H1 (cell line): ENCODE measurements around the gene KHDC1L. TPM values are rescaled to one million over a fixed set of nuclear protein-coding genes. Genes with fewer than 3 reads are reported as not detected.

ENCODE experiments used
- CTCF ChIA-PET: fragments of 300-600 bp; sonication (Branson Sonifier 250); formaldehyde crosslinking; loops from one replicate; lab custom pipeline; 2021; ENCODE audit not compliant: partially characterized antibody; lab: Charles Lee
- POLR2A ChIA-PET: fragments of 300-600 bp; sonication (Branson Sonifier 250); formaldehyde crosslinking; loops from one replicate; lab custom pipeline; 2021; ENCODE audit warnings: inconsistent platforms; ENCODE audit not compliant: partially characterized antibody; lab: Charles Lee
- DNase-seq, 2 experiments: peaks; one replicate each; pipeline versions ENCODE4 v3.0.0 to v3.0.0-alpha.2; 2010 to 2022; ENCODE audit warnings: low spot score in 2 of 2, low read depth in 1 of 2, mixed read lengths in 1 of 2
- FAIRE-seq: peaks from 2 replicates; lab custom pipeline; 2011; peaks lifted over from hg19 to GRCh38; lab: Jason Lieb, UNC
- H2AFZ ChIP-seq: 2 replicates; pipeline ENCODE4 v1.8.1; 2012; ENCODE audit warnings: low read length, inconsistent platforms
- H2AK5ac ChIP-seq: 2 replicates; pipeline ENCODE4 v1.6.1; 2013; ENCODE audit warnings: low read depth, low read length
- H2BK120ac ChIP-seq: replicated peaks from 2 replicates; pipeline ENCODE3; 2013; ENCODE audit warnings: low read depth, low read length, inconsistent platforms
- H2BK12ac ChIP-seq: 2 replicates; pipeline ENCODE4 v1.6.1; 2013; ENCODE audit warnings: low read depth, low read length
- H2BK15ac ChIP-seq: 2 replicates; pipeline ENCODE4 v1.6.1; 2013; ENCODE audit warnings: low read length
- H2BK20ac ChIP-seq: 2 replicates; pipeline ENCODE4 v1.6.1; 2013; ENCODE audit warnings: low read length
- H2BK5ac ChIP-seq: 2 replicates; pipeline ENCODE4 v1.6.1; 2013; ENCODE audit warnings: low read depth, low read length
- H3K14ac ChIP-seq: 2 replicates; pipeline ENCODE4 v1.6.1; 2013; ENCODE audit warnings: inconsistent platforms; ENCODE audit not compliant: insufficient read length
- H3K18ac ChIP-seq: 2 replicates; pipeline ENCODE4 v1.6.1; 2013; ENCODE audit warnings: low read length; ENCODE audit errors: extremely low read depth
- H3K23ac ChIP-seq: 2 replicates; pipeline ENCODE4 v1.6.1; 2013; ENCODE audit warnings: inconsistent platforms; ENCODE audit not compliant: insufficient read length
- H3K23me2 ChIP-seq: 2 replicates; pipeline ENCODE4 v1.6.1; 2013; ENCODE audit warnings: low read depth, low read length
- H3K27ac ChIP-seq: 2 replicates; pipeline ENCODE4 v1.6.1; 2011; ENCODE audit warnings: low read depth, low read length, inconsistent platforms
- H3K27me3 ChIP-seq, 4 experiments: replicated peaks in 1 of 4; 1 replicate in 1 of 4; 2 replicates in 3 of 4; pipeline versions ENCODE4 v1.6.1 to v1.8.1; 2011 to 2013; ENCODE audit warnings: low read length in 3 of 4, mild to moderate bottlenecking in 3 of 4, inconsistent platforms in 2 of 4, mixed read lengths in 2 of 4, moderate library complexity in 1 of 4; ENCODE audit not compliant: control insufficient read depth in 3 of 4, insufficient read depth in 3 of 4; ENCODE audit errors: extremely low read depth in 1 of 4
- H3K36me3 ChIP-seq, 4 experiments: 2 replicates each; pipeline versions ENCODE4 v1.6.1 to v1.8.1; 2011 to 2013; ENCODE audit warnings: mild to moderate bottlenecking in 4 of 4, low read length in 3 of 4, moderate library complexity in 2 of 4, control low read depth in 1 of 4, inconsistent platforms in 1 of 4; ENCODE audit not compliant: insufficient read depth in 4 of 4, control insufficient read depth in 2 of 4
- H3K4ac ChIP-seq: replicated peaks from 2 replicates; pipeline ENCODE3; 2013; ENCODE audit warnings: low read length, low read depth, mixed read lengths, inconsistent platforms; ENCODE audit not compliant: insufficient read length
- H3K4me1 ChIP-seq, 4 experiments: replicated peaks in 1 of 4; 1 replicate in 1 of 4; 2 replicates in 3 of 4; pipeline versions ENCODE4 v1.6.1 to v1.8.1; 2011 to 2013; ENCODE audit warnings: low read length in 3 of 4, inconsistent platforms in 2 of 4, mixed read lengths in 1 of 4; ENCODE audit not compliant: insufficient read depth in 4 of 4, control insufficient read depth in 3 of 4
- H3K4me2 ChIP-seq, 2 experiments: 2 replicates each; pipeline versions ENCODE4 v1.6.1 to v1.8.1; 2011 to 2013; ENCODE audit warnings: low read depth in 2 of 2, low read length in 2 of 2, control low read depth in 1 of 2, inconsistent platforms in 1 of 2, mild to moderate bottlenecking in 1 of 2; ENCODE audit not compliant: insufficient read depth in 1 of 2
- H3K4me3 ChIP-seq, 4 experiments: fragments of 200-600, 300-600 bp in 1 of 4; sonication (generic), shearing (Covaris generic), sonication (Bioruptor Twin) in 1 of 4; 2 replicates each; pipeline versions ENCODE4 v1.5.1 to v1.8.1; 2011 to 2016; ENCODE audit warnings: low read length in 4 of 4, low read depth in 3 of 4, control low read depth in 2 of 4, inconsistent platforms in 2 of 4, mild to moderate bottlenecking in 2 of 4, mixed read lengths in 1 of 4, moderate library complexity in 1 of 4; ENCODE audit not compliant: insufficient read depth in 2 of 4; ENCODE audit errors: extremely low read depth in 1 of 4
- H3K56ac ChIP-seq: replicated peaks from 2 replicates; pipeline ENCODE3; 2013; ENCODE audit warnings: low read depth, mild to moderate bottlenecking, mixed read lengths, low read length, inconsistent platforms; ENCODE audit not compliant: insufficient read length
- H3K79me1 ChIP-seq: 2 replicates; pipeline ENCODE4 v1.6.1; 2013; ENCODE audit warnings: low read depth, low read length, control low read depth
- H3K79me2 ChIP-seq, 2 experiments: 2 replicates each; pipeline versions ENCODE4 v1.6.1 to v1.8.1; 2012 to 2013; ENCODE audit warnings: low read length in 2 of 2, mild to moderate bottlenecking in 2 of 2, inconsistent platforms in 1 of 2; ENCODE audit not compliant: insufficient read depth in 2 of 2, control insufficient read depth in 1 of 2
- H3K9ac ChIP-seq, 4 experiments: replicated peaks in 1 of 4; 1 replicate in 1 of 4; 2 replicates in 3 of 4; pipeline versions ENCODE4 v1.6.1 to v1.8.1; 2011 to 2013; ENCODE audit warnings: low read depth in 3 of 4, low read length in 3 of 4, control low read depth in 2 of 4, mild to moderate bottlenecking in 2 of 4, moderate library complexity in 2 of 4, inconsistent platforms in 1 of 4; ENCODE audit errors: extremely low read depth in 1 of 4
- H3K9me3 ChIP-seq, 2 experiments: 2 replicates each; pipeline versions ENCODE4 v1.6.1 to v1.8.1; 2012 to 2013; ENCODE audit warnings: mild to moderate bottlenecking in 2 of 2, moderate library complexity in 2 of 2, control low read depth in 1 of 2, inconsistent platforms in 1 of 2, low read depth in 1 of 2, low read length in 1 of 2, mixed read lengths in 1 of 2; ENCODE audit not compliant: insufficient read depth in 2 of 2
- H4K20me1 ChIP-seq, 2 experiments: replicated peaks in 1 of 2; 2 replicates each; pipeline versions ENCODE3 to v1.8.1; 2011 to 2013; ENCODE audit warnings: inconsistent platforms in 2 of 2, low read length in 2 of 2, mild to moderate bottlenecking in 1 of 2; ENCODE audit not compliant: insufficient read depth in 2 of 2, control insufficient read depth in 1 of 2
- H4K5ac ChIP-seq: 2 replicates; pipeline ENCODE4 v1.6.1; 2013; ENCODE audit warnings: low read length, low read depth, mixed read lengths, inconsistent platforms; ENCODE audit not compliant: insufficient read length
- H4K8ac ChIP-seq: 2 replicates; pipeline ENCODE4 v1.8.0; 2013; ENCODE audit warnings: mild to moderate bottlenecking, moderate library complexity, low read length, inconsistent platforms; ENCODE audit not compliant: insufficient read depth; ENCODE audit errors: extremely low read depth
- H4K91ac ChIP-seq: replicated peaks from 2 replicates; pipeline ENCODE3; 2013; ENCODE audit warnings: low read length, mixed read lengths, inconsistent platforms; ENCODE audit not compliant: insufficient read length
- E2F6 ChIP-seq: IDR thresholded peaks from 2 replicates; pipeline ENCODE4 v1.6.1; 2012; ENCODE audit warnings: inconsistent platforms
- KDM5A ChIP-seq: fragments of 200-600 bp; IDR thresholded peaks from 2 replicates; pipeline ENCODE4 v1.7.1; 2012; ENCODE audit warnings: mild to moderate bottlenecking, low read length, inconsistent platforms, mixed read lengths
- TAF1 ChIP-seq: IDR thresholded peaks from 2 replicates; pipeline ENCODE4 v1.6.1; 2011; ENCODE audit warnings: mild to moderate bottlenecking, low read depth, low read length
- WGBS, 2 experiments: shearing (Covaris generic) in 1 of 2; methylation state at CpG; one replicate each; pipeline versions ENCODE4 v1.1.6 to v1.1.7; 2013 to 2015; ENCODE audit warnings: low lambda C conversion rate in 2 of 2, mixed read lengths in 2 of 2, inconsistent platforms in 1 of 2, low coverage in 1 of 2, missing lambda C conversion rate in 1 of 2; ENCODE audit not compliant: insufficient replicate concordance in 2 of 2, insufficient coverage in 1 of 2, insufficient read length in 1 of 2; ENCODE audit errors: extremely low coverage in 1 of 2, missing lambda C conversion rate in 1 of 2; 5-methylcytosine and 5-hydroxymethylcytosine counted together
- polyA plus RNA-seq, 7 experiments: library from polyadenylated mRNA; depleted of rRNA in 3 of 7; stranded (reverse) in 5 of 7; unstranded in 2 of 7; fragments of >200 nt in 5 of 7; fragments of 200-250 nt in 2 of 7; gene quantifications; 1 replicate in 5 of 7; 2 replicates in 1 of 7; 4 replicates in 1 of 7; pipeline versions ENCODE4 v1.2.1 to v1.2.3, GENCODE V29; 2011 to 2013; ENCODE audit warnings: missing spikeins in 2 of 7, mixed read lengths in 2 of 7
- total RNA-seq: library from RNA; stranded (reverse); fragmentation: NEBNext Ultra II Directional; extraction: Animal tissue kit (Norgen Biotek cat#: 25700); gene quantifications from 2 replicates; pipeline ENCODE4 v1.2.1, GENCODE V29; 2021

KHDC1L gene
- total and polyA plus RNA-seq, 2 of the 8 experiments (the other 6 are each of a cell fraction or from before 2014, with no cell fraction given), result 0.14 TPM; not detected in 1

- Histone ChIP-seq H3K79me2 (no peaks in the 10 kb centered on the region), H2BK15ac (no peak overlapping the region), H3K27ac (no peak overlapping the region), H3K4me2 (no peak overlapping the region), H3K4me3 (no peak overlapping the region), H3K4ac (no peak overlapping the region), H3K14ac (no peak overlapping the region), H3K79me1 (no peaks in the 10 kb centered on the region), H4K8ac (no peak overlapping the region), H3K9me3 (no peaks in the 10 kb centered on the region), H3K4me1 (no peaks in the 10 kb centered on the region), H2BK120ac (no peak overlapping the region), H4K20me1 (no peaks in the 10 kb centered on the region), H3K23ac (no peak overlapping the region), H3K23me2 (no peaks in the 10 kb centered on the region), H2AK5ac (no peak overlapping the region), H2BK12ac (no peak overlapping the region), H2AFZ (no peak overlapping the region), H3K18ac (no peak overlapping the region), H4K91ac (no peak overlapping the region), H3K27me3 (no peaks in the 10 kb centered on the region), H3K56ac (no peak overlapping the region), H3K9ac (no peak overlapping the region), H2BK20ac (no peak overlapping the region), H4K5ac (no peak overlapping the region), H3K36me3 (no peaks in the 10 kb centered on the region), H2BK5ac (no peak overlapping the region)
- POLR2A ChIA-PET, result no interaction called here
- no peak for FAIRE-seq
- CTCF ChIA-PET, result interaction anchor here (1.5 kb wide), 1 partner anchor 534 kb away, joined by 4 read pairs; no protein-coding TSS in a partner anchor
- WGBS, 2 experiments, result 84% methylated on average over 4 of the region's 4 CpGs; no CpG with 5 or more reads in 1 of the 2 experiments
- no peak for DNase-seq
- no peak for TF ChIP-seq E2F6
- no peak for TF ChIP-seq TAF1
- no peak for TF ChIP-seq KDM5A
Measured at GRCh38 chr6:73174646-73175045, 50.6 kb downstream of the KHDC1L start.
